22Rv1 (cell line): ENCODE measurements around the gene ABCA4.

Experiments
- H3K27ac ChIP-seq: fragments of 450-650 bp; 2 replicates; pipeline ENCODE4 v1.5.1; 2017
- CTCF ChIP-seq: fragments of 450-650 bp; IDR thresholded peaks from 2 replicates; pipeline ENCODE4 v1.5.1; 2017; ENCODE audit warnings: mild to moderate bottlenecking
- ZFX ChIP-seq: fragments of 450-650 bp; IDR thresholded peaks from 2 replicates; pipeline ENCODE4 v1.6.1; 2017; ENCODE audit warnings: antibody characterized with exemption, borderline replicate concordance

ABCA4 gene

DNA sequence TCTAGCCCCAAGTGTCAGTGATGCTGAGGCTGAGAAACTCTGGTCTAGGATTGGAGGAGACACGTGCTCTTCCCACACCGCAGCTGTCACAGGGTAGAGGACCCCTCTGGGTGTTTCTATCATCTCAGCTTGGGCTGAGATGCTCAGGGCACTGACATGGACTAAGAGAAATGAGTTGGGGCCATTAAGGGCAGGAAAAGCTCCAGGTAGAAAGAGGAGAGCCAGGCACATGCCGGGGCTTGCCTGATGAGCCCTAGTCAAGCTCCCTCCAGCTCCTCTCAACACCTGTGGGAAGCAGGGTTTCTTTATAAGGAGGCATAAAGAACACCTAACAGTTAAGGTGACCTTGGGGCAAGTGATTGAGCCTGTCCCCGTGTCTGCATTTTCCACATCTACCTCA is 17.3 kb downstream of the ABCA4 start:
- no peak for TF ChIP-seq ZFX
- no peak for TF ChIP-seq CTCF
- H3K27ac ChIP-seq = no peak overlapping the region

GRCh38 chr1:94101613-94102525 is 19.1 kb downstream of the ABCA4 start:
- TF ChIP-seq ZFX (no peak), CTCF (no peak)
- H3K27ac ChIP-seq = no peak overlapping the region

GRCh38 chr1:94100785-94101612 is 19.9 kb downstream of the ABCA4 start:
- TF ChIP-seq ZFX (no peak), CTCF (no peak)
- H3K27ac ChIP-seq = no peak overlapping the region

GRCh38 chr1:94100129-94100784 is 20.7 kb downstream of the ABCA4 start:
- H3K27ac ChIP-seq = no peak overlapping the region
- TF ChIP-seq CTCF (no peak), ZFX (no peak)

DNA sequence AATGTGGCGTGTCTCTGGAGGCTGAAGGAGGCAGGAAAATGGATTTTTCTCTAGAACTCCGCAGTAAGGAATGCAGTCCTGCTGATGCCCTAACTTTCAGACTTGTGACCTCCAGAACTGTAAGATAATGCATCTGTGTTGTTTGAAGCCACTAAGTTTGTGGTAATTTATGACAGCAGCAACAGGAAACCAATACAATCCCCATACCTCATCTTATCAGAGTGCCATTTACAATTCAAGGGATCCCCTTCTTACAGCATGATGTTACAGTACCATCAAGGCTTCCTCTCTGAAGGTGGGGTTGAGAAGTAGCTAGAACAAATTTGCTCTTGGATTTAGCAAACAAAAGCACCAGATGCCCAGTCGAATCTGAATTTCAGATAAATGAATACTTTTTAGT is 21.6 kb downstream of the ABCA4 start:
- no peak overlapping the region for H3K27ac ChIP-seq
- TF ChIP-seq ZFX = no peak
- no peak for TF ChIP-seq CTCF

DNA sequence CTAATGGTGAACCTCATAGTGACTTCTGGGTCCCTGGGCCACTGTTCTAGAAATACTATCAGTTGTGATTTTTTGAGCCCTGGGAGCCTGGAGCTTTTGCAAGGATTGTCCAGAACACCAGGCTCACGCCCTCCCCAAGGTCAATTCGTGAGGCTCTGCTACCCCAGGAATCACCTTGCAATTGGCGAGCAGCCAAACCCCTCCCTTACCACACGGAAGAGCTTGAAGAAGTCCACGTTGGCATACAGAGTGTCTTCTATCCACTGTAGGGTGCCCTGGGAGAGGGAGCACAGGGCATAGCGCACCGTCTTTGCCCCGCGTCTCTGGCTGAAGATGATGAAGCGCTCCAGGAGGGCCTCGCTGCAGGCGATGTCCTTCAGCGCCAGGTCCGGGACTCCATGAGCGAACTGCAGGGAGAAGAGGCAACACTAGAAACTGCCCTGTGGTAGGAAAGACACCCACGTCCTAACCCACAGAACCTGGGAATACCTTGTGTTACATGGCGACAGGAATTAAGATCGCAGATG is 22.3 kb downstream of the ABCA4 start:
- no peak overlapping the region for H3K27ac ChIP-seq
- TF ChIP-seq CTCF (no peak), ZFX (no peak)
